Dermis microvascular lymphatic vessel endothelial cell (primary cell): ENCODE measurements around the gene C6orf141. TPM values are rescaled to one million over a fixed set of nuclear protein-coding genes. Genes with fewer than 3 reads are reported as not detected.

ENCODE experiments used
- DNase-seq, 2 donors: peaks; one replicate each; pipeline versions ENCODE4 v3.0.0 to v3.0.0-alpha.2; 2010; ENCODE audit warnings: low read depth in 2 of 2
- total RNA-seq: library from RNA; depleted of rRNA; stranded (reverse); fragments of >200 nt; gene quantifications from 2 replicates; pipeline ENCODE4 v1.2.1, GENCODE V29; 2014

C6orf141 gene
- total RNA-seq, 1 donor from 2014 or later = 23.4 TPM

- no peak for DNase-seq
These were observed 11.4 kb upstream of the C6orf141 start for GRCh38 chr6:49539102-49539501.

DNA sequence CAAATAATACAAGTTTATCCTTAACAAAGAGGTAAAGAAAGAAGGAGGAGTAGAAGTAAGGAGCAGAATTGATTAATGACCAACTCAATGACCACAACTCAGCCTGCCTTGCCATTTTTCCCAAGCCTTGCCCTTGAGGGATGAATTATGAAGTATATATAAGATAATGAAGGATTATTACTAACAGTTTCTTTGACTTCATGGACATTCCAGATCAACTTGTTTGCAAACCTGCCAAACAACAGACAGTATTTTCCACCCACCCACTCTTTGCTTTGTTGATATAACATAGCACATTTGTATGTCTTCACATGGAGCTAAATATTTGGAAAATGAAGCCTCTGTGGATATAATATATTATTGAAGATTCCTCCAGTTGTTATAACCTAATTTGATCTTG is 9.9 kb upstream of the C6orf141 start:
- no peak for DNase-seq

- peak in 1 of 2 donors; percentile 55 for DNase-seq
These were observed 9.2 kb upstream of the C6orf141 start for GRCh38 chr6:49541210-49541724.

DNA sequence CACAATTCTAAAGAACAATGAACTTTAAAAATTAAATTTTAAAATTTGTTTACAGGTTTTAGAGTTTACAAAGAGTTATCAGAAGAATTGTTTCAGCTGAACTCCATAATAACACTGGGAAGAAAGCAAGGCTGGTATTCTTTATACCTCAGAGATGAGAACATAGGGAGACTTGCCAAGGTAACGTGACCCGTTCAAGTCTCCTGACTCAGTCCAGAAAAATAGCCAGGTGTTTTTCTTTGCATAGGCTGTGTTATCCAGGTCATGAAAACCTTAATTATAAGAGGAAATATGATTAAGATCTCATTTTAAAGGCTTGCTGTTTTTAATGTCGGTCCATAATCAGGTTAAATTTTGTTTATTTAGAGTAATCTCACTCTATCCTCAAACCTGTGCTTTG is 8.5 kb upstream of the C6orf141 start:
- no peak for DNase-seq

DNA sequence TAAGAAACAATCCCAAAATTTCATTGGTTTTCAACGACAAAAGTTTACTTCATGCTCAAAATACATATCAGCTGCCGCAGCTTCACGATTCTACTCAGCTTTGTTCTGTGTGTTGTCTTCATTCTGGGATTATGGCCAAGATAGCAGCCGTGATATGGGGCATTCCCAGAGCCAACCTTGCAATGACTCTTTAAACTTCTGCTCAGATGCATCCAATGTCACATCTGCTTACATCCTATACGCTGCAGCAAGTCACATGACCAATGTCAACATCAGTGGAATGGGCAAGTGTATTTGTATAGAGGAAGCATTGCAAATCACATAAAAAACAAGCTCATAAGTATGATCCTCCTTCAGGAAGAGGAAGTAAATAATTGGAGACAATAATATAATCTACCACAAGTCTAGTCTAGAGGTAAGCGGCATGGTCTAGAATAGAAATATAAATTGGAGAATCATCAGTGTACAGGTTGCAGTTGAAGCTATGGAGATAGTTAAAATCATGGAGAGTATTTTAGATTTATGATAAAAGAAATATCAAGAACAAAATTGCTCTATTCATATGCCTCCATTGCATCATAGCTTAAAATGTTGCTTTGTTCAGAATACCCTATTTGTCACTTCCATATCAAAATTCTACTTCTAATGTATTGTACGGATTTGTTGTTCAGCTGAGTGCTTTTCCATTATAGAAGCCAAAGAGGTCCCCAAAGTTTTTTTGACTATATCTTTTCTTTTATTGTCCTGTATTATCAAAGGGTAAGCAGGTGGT is 7.2 kb upstream of the C6orf141 start:
- peak in 1 of 2 donors; percentile 19 for DNase-seq

- no peak for DNase-seq
These were observed 4.1 kb upstream of the C6orf141 start for GRCh38 chr6:49546331-49546730.

DNA sequence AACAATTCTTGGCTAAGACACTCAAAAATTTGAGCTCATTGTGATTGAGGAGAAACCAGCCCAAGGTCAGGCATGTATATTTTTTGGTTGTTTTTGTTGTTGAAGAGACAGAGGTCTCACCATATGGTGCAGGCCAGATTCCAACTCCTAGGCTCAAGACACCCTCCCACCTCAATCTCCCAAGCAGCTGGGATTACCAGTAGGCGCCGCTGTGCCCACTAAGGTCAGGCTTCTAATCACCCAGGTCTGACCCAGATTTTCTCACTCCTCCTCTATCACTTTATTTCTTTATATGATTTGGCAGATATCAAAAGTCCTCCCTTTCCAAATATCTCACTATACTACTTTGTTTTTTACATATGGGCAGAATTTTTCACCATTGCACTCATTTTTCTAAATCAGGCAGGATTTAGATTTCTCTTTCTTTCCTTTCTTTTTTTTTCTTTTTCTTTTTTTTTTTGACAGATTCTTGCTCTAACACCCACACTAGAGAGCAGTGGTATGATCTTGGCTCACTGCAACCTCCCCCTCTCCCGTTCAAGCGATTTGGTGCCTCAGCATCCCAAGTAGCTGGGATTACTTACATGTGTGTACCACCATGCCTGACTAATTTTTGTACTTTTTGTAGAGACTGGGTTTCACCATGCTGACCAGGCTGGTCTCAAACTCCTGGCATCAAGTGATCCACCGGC is 1.7 kb upstream of the C6orf141 start:
- no peak for DNase-seq

GRCh38 chr6:49549691-49550491 is 577 bp upstream of the C6orf141 start:
- DNase-seq = no peak

DNA sequence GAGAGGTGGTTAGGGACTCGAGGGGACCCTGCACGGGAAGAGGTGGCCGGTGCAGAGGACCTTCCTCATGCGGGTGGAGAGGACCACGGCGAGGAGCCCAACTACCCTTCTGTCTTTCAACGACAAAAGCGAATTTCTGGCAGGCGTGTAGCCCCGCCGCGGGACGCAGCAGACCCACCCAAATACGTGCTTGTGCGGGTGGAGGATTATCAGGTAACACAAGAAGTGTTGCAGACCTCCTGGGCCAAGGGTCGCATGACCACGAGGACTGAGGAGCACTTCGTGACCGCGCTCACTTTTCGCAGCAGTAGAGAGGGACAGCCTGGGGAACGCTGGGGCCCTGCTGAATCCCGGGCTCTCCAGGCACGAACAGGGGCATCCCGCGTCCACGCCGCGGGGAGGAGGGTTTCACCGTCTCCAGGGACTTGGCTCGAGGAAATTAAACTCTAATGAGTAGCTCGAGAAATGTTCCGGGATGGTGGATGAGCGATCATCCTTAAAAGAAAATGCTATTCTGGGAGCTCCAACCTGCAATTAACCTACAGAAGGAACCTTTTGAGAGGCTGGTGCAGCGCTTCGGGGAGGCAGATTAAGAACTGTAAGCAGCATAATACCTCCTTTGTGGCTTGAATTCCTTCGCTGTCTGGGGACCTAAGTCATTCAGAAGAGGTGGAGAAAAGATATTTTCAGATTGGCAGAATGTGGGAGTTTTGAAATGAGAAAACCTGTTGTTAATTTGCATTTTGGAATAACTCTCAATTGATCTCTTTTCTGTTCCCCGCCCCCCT is 804 bp downstream of the C6orf141 start:
- peak in 1 of 2 donors; percentile 39 for DNase-seq

DNA sequence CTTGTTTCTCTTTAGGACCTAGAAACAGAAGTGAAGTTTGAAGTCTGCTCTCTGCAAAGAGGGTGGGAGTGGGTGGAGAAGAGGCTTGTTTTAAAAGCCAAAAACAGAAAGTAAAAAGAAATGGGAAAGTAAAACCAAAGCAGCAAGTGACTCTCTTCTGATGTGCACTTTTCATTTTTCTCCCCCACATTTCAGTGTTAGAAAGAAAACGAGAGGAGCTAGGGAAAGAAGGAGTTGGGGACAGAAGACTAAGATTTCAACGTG is 1.3 kb downstream of the C6orf141 start:
- DNase-seq = no peak

GRCh38 chr6:49552596-49552995 is 2.1 kb downstream of the C6orf141 start:
- DNase-seq = no peak

GRCh38 chr6:49553384-49553783 is 2.9 kb downstream of the C6orf141 start:
- peak in 1 of 2 donors; percentile 47 for DNase-seq

GRCh38 chr6:49555951-49556350 is 5.5 kb downstream of the C6orf141 start:
- no peak for DNase-seq

DNA sequence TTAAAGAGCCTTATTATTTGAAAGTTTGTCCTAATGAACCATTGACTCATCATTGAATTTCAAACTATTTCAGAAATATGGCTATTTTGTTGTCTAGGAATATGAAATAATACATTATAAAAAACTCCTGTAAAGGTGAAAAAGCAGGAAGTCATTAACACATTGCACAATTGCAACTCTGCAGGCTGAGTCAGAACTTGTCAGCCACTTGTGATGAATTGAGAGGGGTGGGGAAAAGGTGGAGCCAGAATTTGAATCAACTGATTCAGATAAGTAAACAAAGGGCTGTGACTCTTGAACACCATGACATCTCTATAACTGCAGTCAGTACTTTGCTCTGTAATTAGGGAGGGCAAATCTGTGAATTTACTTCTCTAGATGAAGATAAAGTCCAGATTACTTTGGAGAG is 6.0 kb downstream of the C6orf141 start:
- peak; percentile 95 to 98 for DNase-seq

GRCh38 chr6:49557177-49557576 is 6.7 kb downstream of the C6orf141 start:
- no peak for DNase-seq

GRCh38 chr6:49558238-49558637 is 7.8 kb downstream of the C6orf141 start:
- no peak for DNase-seq

- no peak for DNase-seq
These were observed 12.8 kb downstream of the C6orf141 start for GRCh38 chr6:49563006-49563886.

DNA sequence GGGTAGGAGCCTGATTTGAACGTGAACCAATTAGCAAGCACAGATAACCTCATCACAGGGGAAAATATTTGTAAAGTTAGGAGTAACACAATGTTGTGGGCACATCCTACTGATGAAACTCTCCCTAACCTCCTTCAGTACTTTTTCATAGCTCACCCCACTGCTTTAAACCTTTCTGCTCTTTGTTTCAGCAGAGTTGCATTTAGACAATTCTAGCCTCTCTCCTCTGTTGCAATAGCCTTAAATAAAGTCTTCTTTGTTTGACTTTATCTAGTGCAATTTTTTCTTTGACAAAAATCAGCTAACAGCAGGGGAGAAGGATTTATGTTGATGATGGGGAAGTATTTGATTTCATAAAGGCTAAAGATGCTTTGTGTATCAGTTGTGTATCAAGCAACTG is 14.1 kb downstream of the C6orf141 start:
- DNase-seq = no peak

DNA sequence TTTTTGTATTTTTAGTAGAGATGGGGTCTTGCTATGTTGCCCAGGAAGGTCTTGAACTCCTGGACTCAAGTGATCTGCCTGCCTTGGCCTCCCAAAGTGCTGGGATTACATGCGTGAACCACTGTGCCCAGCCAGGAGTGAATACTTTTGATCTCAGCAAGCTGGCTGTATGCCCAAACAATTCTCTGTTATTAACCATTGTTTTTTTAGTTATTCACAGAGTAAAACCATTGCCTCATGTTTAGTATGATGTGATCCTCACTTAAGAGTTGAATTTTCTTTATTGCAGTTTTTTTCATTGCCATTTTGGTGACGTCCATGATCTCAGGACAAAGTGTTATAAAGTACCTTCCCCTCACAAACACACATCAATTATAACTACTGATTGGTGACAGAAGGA is 14.8 kb downstream of the C6orf141 start:
- peak; percentile 78 to 84 for DNase-seq

GRCh38 chr6:49565855-49566254 is 15.4 kb downstream of the C6orf141 start:
- DNase-seq = peak; percentile 99 to 100
